Measurements from ENCODE around the gene B3GAT1.

Gene B3GAT1

DNA sequence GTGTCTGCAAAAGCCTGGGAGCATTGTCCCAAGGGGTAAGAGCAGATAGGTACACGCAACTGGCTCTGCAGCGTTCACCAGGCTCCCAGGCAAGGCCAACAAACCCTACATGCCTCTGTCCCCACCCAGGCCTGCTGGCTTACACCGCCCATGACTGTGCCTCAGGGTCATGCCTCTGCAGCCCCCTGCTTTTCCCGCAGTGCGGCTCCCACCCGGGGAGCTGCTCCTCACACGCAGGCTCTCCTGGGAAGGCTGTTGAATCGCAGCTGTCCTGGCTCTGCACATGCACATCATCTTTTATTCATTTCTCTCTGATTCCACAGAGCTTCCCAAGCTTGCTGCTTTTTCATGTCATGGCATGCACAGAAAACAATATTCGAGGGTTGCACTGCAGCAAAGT is 29.2 kb upstream of the B3GAT1 start:
- DNase-seq (ENCODE audit: low spot score) = no peak

GRCh38 chr11:134440851-134441250 is 28.8 kb upstream of the B3GAT1 start:
- no peak for DNase-seq (ENCODE audit: low spot score)

DNA sequence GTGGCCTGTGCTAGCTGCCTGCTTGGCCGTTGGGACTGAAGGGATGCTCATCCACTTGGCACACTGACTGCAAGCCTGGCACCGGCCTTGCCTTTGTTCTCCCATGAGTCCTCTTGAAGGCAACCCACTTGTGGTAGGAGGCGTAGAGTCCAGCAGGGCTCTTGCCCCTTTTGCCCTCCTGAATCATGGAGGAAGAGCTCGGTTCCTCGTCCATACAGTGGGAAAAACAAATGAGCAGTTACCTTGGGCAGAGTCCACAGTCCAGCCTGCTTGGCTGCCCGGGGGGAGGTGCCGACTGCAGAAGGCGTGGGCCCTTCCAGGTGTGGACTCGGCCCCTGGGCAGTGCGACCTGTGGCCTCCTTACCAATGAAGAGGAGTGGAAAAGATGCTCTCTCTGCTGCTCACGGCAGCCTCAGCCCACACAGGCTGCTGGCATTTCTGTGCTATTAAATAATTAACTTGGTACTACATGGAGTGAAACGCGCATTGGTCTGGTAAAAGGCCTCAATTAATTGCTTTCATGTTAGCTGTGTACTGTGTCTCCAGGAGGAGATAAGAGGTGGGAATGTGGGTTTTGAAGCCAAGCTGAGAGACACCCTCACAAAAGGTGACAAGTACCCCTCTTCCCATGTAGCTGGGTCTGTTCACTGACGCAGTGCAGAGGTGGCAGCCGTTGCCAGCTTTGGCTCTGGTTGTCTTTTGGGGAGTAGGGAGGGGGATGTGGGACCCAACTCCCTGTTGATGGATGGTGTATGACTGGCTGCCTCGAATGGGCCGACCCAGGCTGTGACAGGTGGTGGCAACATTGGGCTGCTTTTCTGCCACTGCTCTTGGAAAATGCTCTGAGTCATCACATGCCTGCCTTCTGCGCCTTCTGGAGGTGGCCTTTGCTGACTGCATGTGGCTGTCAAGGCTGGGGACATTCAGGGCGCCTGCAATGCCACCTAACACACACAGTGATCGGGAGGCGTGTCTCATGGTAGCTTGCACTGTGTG is 26.8 kb upstream of the B3GAT1 start:
- peak; percentile 33 for DNase-seq (ENCODE audit: low spot score)

GRCh38 chr11:134437821-134438220 is 25.8 kb upstream of the B3GAT1 start:
- no peak for DNase-seq (ENCODE audit: low spot score)

- DNase-seq (ENCODE audit: low spot score) = no peak
These were observed 24.7 kb upstream of the B3GAT1 start for GRCh38 chr11:134436781-134437180.

GRCh38 chr11:134433806-134434205 is 21.8 kb upstream of the B3GAT1 start:
- no peak for DNase-seq (ENCODE audit: low spot score)

DNA sequence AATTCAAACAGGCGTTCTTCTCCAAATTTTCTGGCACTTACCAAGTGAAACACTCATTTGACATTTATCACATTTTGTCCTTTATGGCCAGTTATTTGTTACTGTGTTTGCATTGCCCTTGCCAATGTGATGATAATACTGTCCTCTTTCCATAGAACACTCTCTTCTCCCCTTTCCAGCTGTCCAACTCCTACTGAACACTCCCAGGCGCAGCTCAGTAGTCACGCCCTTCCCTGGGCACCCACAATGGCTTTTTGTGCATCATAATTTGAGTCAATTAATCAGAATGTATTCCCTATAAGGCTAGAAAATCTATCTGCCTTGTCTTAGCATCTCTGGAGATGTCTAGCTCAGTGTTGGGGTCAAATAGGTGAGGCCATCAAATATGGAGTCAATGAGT is 21.2 kb upstream of the B3GAT1 start:
- DNase-seq (ENCODE audit: low spot score) = no peak

DNA sequence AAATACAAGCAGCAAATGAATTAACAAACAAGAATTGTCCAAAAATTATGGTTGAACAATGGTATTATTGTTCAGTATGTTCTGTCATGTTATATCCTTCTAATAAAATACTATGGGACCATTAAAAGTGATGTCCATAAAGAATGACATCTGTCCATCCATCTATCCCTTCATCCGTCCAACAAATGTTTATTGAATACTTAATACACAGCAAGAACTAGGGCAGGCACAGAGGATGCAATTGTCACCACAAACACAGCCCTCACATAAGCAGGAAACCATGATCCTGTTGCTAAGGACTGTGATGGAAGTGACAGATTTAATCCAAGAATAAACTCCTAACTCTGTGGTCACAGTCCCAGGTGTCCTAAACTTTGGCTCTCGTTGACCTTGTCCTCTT is 20.7 kb upstream of the B3GAT1 start:
- DNase-seq (ENCODE audit: low spot score) = no peak

DNA sequence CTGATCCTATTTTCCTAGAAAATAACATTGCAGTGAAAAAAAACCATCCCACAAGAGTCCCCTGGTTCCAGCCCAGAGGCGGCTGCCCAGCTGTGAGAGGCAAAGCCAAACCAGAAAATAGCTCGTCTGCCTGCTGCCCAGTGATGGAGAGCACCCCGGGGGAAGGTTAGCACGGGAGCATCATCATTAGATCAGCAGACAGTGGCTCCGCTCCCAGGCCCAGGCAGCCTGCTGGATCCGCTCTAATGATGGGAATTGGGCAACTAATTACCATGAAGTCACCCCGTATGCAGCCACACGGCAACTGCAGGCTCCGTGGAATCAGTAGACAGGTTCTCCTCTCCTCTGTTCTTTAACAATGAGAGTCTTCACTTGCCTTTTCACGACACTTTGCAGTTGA is 17.1 kb upstream of the B3GAT1 start:
- DNase-seq (ENCODE audit: low spot score) = no peak

GRCh38 chr11:134425816-134426536 is 13.9 kb upstream of the B3GAT1 start:
- no peak for DNase-seq (ENCODE audit: low spot score)

DNA sequence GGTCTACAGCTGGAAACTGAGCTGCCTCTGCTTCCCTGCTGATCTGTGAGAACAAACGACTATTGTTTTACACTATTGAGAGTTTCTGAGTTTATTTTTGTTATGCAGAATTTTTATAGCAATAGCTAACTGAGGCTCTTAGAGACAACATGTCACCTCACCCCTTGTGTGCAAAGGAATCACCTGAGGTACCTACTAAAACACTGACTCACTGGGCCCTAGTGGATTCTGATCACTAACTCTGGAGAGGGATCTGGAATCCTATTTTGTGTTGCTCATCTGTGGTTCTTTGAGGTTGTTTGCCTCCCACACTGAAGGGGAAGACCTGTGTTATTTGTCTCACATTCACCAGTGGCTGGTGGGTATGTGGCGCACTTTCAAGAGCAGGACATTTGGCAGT is 13.4 kb upstream of the B3GAT1 start:
- no peak for DNase-seq (ENCODE audit: low spot score)

GRCh38 chr11:134423106-134423505 is 11.1 kb upstream of the B3GAT1 start:
- no peak for DNase-seq (ENCODE audit: low spot score)

GRCh38 chr11:134417871-134418840 is 6.1 kb upstream of the B3GAT1 start:
- DNase-seq (ENCODE audit: low spot score) = peak; percentile 50

GRCh38 chr11:134416726-134417125 is 4.7 kb upstream of the B3GAT1 start:
- no peak for DNase-seq (ENCODE audit: low spot score)

- DNase-seq (ENCODE audit: low spot score) = no peak
These were observed 3.0 kb upstream of the B3GAT1 start for GRCh38 chr11:134414766-134415765.

GRCh38 chr11:134413826-134414731 is 2.0 kb upstream of the B3GAT1 start:
- no peak for DNase-seq (ENCODE audit: low spot score)

GRCh38 chr11:134413043-134413825 is 1.2 kb upstream of the B3GAT1 start:
- no peak for DNase-seq (ENCODE audit: low spot score)

GRCh38 chr11:134410766-134411165 is 1.3 kb downstream of the B3GAT1 start:
- DNase-seq (ENCODE audit: low spot score) = no peak
